IMR-90 (cell line): ENCODE data around the gene CASK. TPM values are rescaled to one million over a fixed set of nuclear protein-coding genes. Genes with fewer than 3 reads are reported as not detected.

Experiments
- ATAC-seq: fragments of 200-7000 bp; cut with Tn5 transposase; 2 replicates; pipeline ENCODE4 v1.9.1; 2020; ENCODE audit warnings: low read depth, mild to moderate bottlenecking, moderate library complexity
- BruUV-seq: library from RNA; stranded (reverse); fragments of 400-500 nt; replicated peaks from 2 replicates; lab custom pipeline; 2021; lab: Mats Ljungman, UMichigan
- CTCF ChIA-PET: fragments of 300-600 bp; formaldehyde crosslinking; extraction: SDS; loops from one replicate; lab custom pipeline; 2021; ENCODE audit warnings: antibody characterized with exemption; lab: Yijun Ruan, JAX
- POLR2A ChIA-PET: fragments of 300-600 bp; sonication (Branson Sonifier 250); formaldehyde crosslinking; loops from one replicate; lab custom pipeline; 2022; ENCODE audit warnings: antibody characterized with exemption; ENCODE audit not compliant: unreplicated experiment; lab: Charles Lee
- DNase-seq: peaks from one replicate; pipeline ENCODE4 v3.0.0; 2013
- H2AFZ ChIP-seq: replicated peaks from 2 replicates; pipeline ENCODE3; 2013; ENCODE audit warnings: low read length, mild to moderate bottlenecking; ENCODE audit not compliant: poor library complexity
- H2AK5ac ChIP-seq: 2 replicates; pipeline ENCODE4 v1.6.1; 2013; ENCODE audit warnings: low read depth, low read length, inconsistent platforms
- H2AK9ac ChIP-seq: replicated peaks from 2 replicates; pipeline ENCODE3; 2013; ENCODE audit warnings: mild to moderate bottlenecking, low read depth, low read length, moderate library complexity; ENCODE audit not compliant: poor library complexity
- H2BK120ac ChIP-seq: 2 replicates; pipeline ENCODE4 v1.6.1; 2013; ENCODE audit warnings: low read depth, low read length, inconsistent platforms
- H2BK15ac ChIP-seq: 3 replicates; pipeline ENCODE4 v1.6.1; 2013; ENCODE audit warnings: low read depth, low read length, inconsistent platforms
- H2BK20ac ChIP-seq: 2 replicates; pipeline ENCODE4 v1.6.1; 2013; ENCODE audit warnings: low read depth, mild to moderate bottlenecking, inconsistent platforms, low read length, moderate library complexity
- H2BK5ac ChIP-seq: 2 replicates; pipeline ENCODE4 v1.6.1; 2013; ENCODE audit warnings: mild to moderate bottlenecking, low read depth, low read length, inconsistent platforms; ENCODE audit not compliant: poor library complexity, severe bottlenecking
- H3K14ac ChIP-seq: replicated peaks from 2 replicates; pipeline ENCODE4 v1.6.1; 2013; ENCODE audit warnings: low read depth, low read length, inconsistent platforms
- H3K18ac ChIP-seq: 2 replicates; pipeline ENCODE4 v1.6.1; 2013; ENCODE audit warnings: low read depth, low read length, control low read depth
- H3K23ac ChIP-seq: 2 replicates; pipeline ENCODE4 v1.6.1; 2013; ENCODE audit warnings: low read depth, low read length, inconsistent platforms
- H3K27ac ChIP-seq: 2 replicates; pipeline ENCODE4 v1.5.1; 2013; ENCODE audit warnings: mild to moderate bottlenecking, control low read depth, low read length; ENCODE audit not compliant: insufficient read depth
- H3K27me3 ChIP-seq: 2 replicates; pipeline ENCODE4 v1.6.1; 2013; ENCODE audit warnings: low read length; ENCODE audit not compliant: control insufficient read depth, insufficient read depth
- H3K36me3 ChIP-seq: 2 replicates; pipeline ENCODE4 v1.6.1; 2013; ENCODE audit warnings: low read length, mixed read lengths; ENCODE audit not compliant: control insufficient read depth, insufficient read depth
- H3K4ac ChIP-seq: 2 replicates; pipeline ENCODE4 v1.6.1; 2013; ENCODE audit warnings: low read depth, low read length, inconsistent platforms
- H3K4me1 ChIP-seq: 2 replicates; pipeline ENCODE4 v1.6.1; 2013; ENCODE audit warnings: low read length, mixed read lengths; ENCODE audit not compliant: control insufficient read depth, insufficient read depth
- H3K4me2 ChIP-seq: 2 replicates; pipeline ENCODE4 v1.6.1; 2013; ENCODE audit warnings: low read depth, mild to moderate bottlenecking, control low read depth, low read length, moderate library complexity
- H3K4me3 ChIP-seq: 2 replicates; pipeline ENCODE4 v1.5.1; 2013; ENCODE audit warnings: low read depth, mild to moderate bottlenecking, control low read depth, low read length, moderate library complexity; ENCODE audit not compliant: insufficient read depth
- H3K56ac ChIP-seq: 2 replicates; pipeline ENCODE4 v1.6.1; 2013; ENCODE audit warnings: low read length, inconsistent platforms; ENCODE audit not compliant: insufficient read depth; ENCODE audit errors: extremely low read depth
- H3K79me1 ChIP-seq, 2 experiments: 2 replicates each; pipeline ENCODE4 v1.6.1; 2013; ENCODE audit warnings: low read length in 2 of 2, inconsistent platforms in 1 of 2, low read depth in 1 of 2
- H3K9ac ChIP-seq: 2 replicates; pipeline ENCODE4 v1.6.1; 2013; ENCODE audit warnings: low read depth, low read length, control low read depth
- H3K9me1 ChIP-seq: 2 replicates; pipeline ENCODE4 v1.6.1; 2013; ENCODE audit warnings: low read length, inconsistent platforms; ENCODE audit not compliant: insufficient read depth
- H3K9me3 ChIP-seq: 2 replicates; pipeline ENCODE4 v1.6.1; 2013; ENCODE audit warnings: low read length; ENCODE audit not compliant: control insufficient read depth, insufficient read depth
- H4K20me1 ChIP-seq: 2 replicates; pipeline ENCODE4 v1.6.1; 2013; ENCODE audit warnings: low read length, inconsistent platforms; ENCODE audit not compliant: insufficient read depth
- H4K5ac ChIP-seq: 2 replicates; pipeline ENCODE4 v1.6.1; 2013; ENCODE audit warnings: mild to moderate bottlenecking, low read depth, low read length, control low read depth
- H4K8ac ChIP-seq, 2 experiments: 2 replicates each; pipeline ENCODE4 v1.6.1; 2013; ENCODE audit warnings: low read depth in 2 of 2, low read length in 2 of 2, control low read depth in 1 of 2, inconsistent platforms in 1 of 2
- H4K91ac ChIP-seq: 2 replicates; pipeline ENCODE4 v1.6.1; 2013; ENCODE audit warnings: low read depth, low read length, inconsistent platforms; ENCODE audit not compliant: insufficient read depth
- BHLHE40 ChIP-seq: fragments of 150-350 bp; IDR thresholded peaks from 2 replicates; pipeline ENCODE4 v1.6.1; 2016; ENCODE audit warnings: mild to moderate bottlenecking, low read depth, low read length
- CHD1 ChIP-seq: IDR thresholded peaks from 2 replicates; pipeline ENCODE4 v1.6.1; 2012; ENCODE audit warnings: low read depth, low read length, improper control_type of control experiment
- ELK1 ChIP-seq: fragments of 150-350 bp; IDR thresholded peaks from 2 replicates; pipeline ENCODE4 v1.6.1; 2016; ENCODE audit warnings: low read depth, mild to moderate bottlenecking, low read length, moderate library complexity, borderline replicate concordance
- MXI1 ChIP-seq: IDR thresholded peaks from 2 replicates; pipeline ENCODE4 v1.6.1; 2012; ENCODE audit warnings: low read depth, mild to moderate bottlenecking, low read length, moderate library complexity, borderline replicate concordance
- NFE2L2 ChIP-seq: fragments of 150-350 bp; IDR thresholded peaks from 2 replicates; pipeline ENCODE4 v1.6.1; 2016; ENCODE audit warnings: low read depth, mild to moderate bottlenecking, low read length
- RAD21 ChIP-seq: IDR thresholded peaks from 2 replicates; pipeline ENCODE4 v1.6.1; 2012; ENCODE audit warnings: low read length, improper control_type of control experiment
- RCOR1 ChIP-seq: IDR thresholded peaks from 2 replicates; pipeline ENCODE4 v1.6.1; 2012; ENCODE audit warnings: mild to moderate bottlenecking, low read length, improper control_type of control experiment; ENCODE audit not compliant: insufficient replicate concordance
- RFX5 ChIP-seq: IDR thresholded peaks from 2 replicates; pipeline ENCODE4 v1.8.0; 2012; ENCODE audit warnings: low read depth, mild to moderate bottlenecking, low read length, moderate library complexity
- USF2 ChIP-seq: fragments of 150-350 bp; IDR thresholded peaks from 2 replicates; pipeline ENCODE4 v1.6.1; 2017; ENCODE audit warnings: mild to moderate bottlenecking, antibody characterized with exemption, low read length, low read depth
- WGBS, 2 experiments: methylation state at CpG; one replicate each; pipeline versions ENCODE4 v1.1.5 to v1.1.7; 2013; ENCODE audit warnings: missing lambda C conversion rate in 2 of 2; ENCODE audit not compliant: insufficient read length in 1 of 2; ENCODE audit errors: extremely low coverage in 2 of 2; 5-methylcytosine and 5-hydroxymethylcytosine counted together
- dilution Hi-C: fragments of 300-500 bp; cut with HindIII; formaldehyde crosslinking; loops from one replicate; pipeline ENCODE4 v1.14.3; 2018; ENCODE audit warnings: low sequenced_read_pairs; ENCODE audit not compliant: unreplicated experiment
- in situ Hi-C: fragments of 300-500 bp; cut with MboI; formaldehyde crosslinking; loops from 3 replicates; pipeline ENCODE4 v1.14.3; 2019; ENCODE audit warnings: low sequenced_read_pairs, inconsistent platforms, mixed read lengths
- intact Hi-C: fragments of 100-400 bp; cut with micrococcal nuclease; formaldehyde crosslinking; loops from 2 replicates; pipeline ENCODE4 v1.10.0; 2022
- polyA plus RNA-seq, 3 experiments: library from polyadenylated mRNA; depleted of rRNA; stranded (reverse); fragments of >200 nt; gene quantifications; 2 replicates each; pipeline ENCODE4 v1.2.3, GENCODE V29; 2012; ENCODE audit warnings: low replicate concordance in 1 of 3
- total RNA-seq: library from RNA; depleted of rRNA; stranded (reverse); fragments of >200 nt; gene quantifications from 2 replicates; pipeline ENCODE4 v1.2.3, GENCODE V29; 2012
- TF ChIP-seq, protein P1 (sequence below): conservative IDR thresholded peaks from 2 replicates; pipeline ENCODE4 v1.5.1; 2012; ENCODE audit warnings: mild to moderate bottlenecking, low read depth, low read length, improper control_type of control experiment

The CASK gene
- total and polyA plus RNA-seq, 2 of the 4 experiments (the other 2 are of a cell fraction): 9.4 to 17.7 TPM

DNA sequence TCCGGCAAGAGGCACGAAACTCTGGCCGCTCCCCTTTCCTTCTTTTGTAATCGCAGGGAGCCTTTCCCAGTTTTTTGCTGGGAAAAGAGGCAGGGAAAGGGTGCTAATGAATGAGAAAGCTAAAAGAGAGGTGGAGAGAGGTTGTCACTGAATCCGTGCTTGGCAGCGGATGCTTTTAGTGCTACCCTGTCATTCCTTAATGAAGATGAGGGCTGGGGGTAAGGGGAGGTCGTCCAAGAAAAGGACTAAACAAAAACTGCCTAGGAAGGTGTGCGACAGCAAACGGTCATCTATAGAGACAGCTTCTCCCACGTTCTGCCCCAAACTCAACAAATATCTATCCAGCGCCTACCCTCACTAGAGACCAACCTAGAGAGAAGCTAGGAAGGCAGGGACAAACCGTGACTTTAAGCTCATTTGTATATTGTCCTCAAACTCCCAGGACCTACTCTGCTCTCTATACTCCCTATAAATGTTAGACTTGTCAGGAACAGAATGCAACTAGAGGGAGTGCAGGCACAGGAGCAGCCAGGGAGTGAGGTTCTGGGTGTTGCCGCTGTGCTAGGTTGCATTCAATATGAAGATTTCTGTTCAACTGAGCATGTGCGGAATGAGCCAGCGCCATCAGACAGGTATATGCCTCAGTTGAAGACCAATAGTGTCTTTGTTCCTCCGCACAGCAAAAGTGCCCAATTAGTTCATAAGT, 777 bp upstream of the CASK start (continued):
- TF ChIP-seq CHD1: no peak
- TF ChIP-seq RFX5: no peak

GRCh38 chrX:41922431-41923151, 763 bp downstream of the CASK start:
- Histone ChIP-seq H2BK120ac (peak overlapping the region; percentile 19; the same call in 1 of the 2 replicates), H3K27me3 (peaks cover 7% of the 10 kb centered on the region), H3K36me3 (no peaks in the 10 kb centered on the region), H4K20me1 (no peaks in the 10 kb centered on the region; the same call in 1 of the 2 replicates), H3K9me3 (no peaks in the 10 kb centered on the region), H3K56ac (peak overlapping the region; percentile 33), H2BK5ac (peak overlapping the region; percentile 65), H4K5ac (no peak overlapping the region), H3K4me1 (no peaks in the 10 kb centered on the region), H2BK20ac (no peak overlapping the region), H2BK15ac (no peak overlapping the region; the same call in 2 of the 3 replicates), H3K4me2 (peak overlapping the region; percentile 82), H3K4ac (no peak overlapping the region; the same call in 1 of the 2 replicates), H3K9me1 (no peaks in the 10 kb centered on the region), H3K23ac (peak overlapping the region; percentile 65), H2AK5ac (peak overlapping the region; percentile 25; the same call in 1 of the 2 replicates), H3K18ac (0 out of 2 replicates have a peak overlapping the region, but pooled peaks have one; percentile 7), H2AK9ac (no peak overlapping the region), H3K4me3 (peak overlapping the region; percentile 92), H3K14ac (peak overlapping the region; percentile 50), H2AFZ (peak overlapping the region; percentile 89), H3K79me1 (peaks cover 0 to 10% of the 10 kb centered on the region in 2 experiments; a peak in 3 of 4 replicates), H3K9ac (peak overlapping the region; percentile 94), H4K8ac (no peak overlapping the region), H4K91ac (no peak overlapping the region), H3K27ac (peak overlapping the region; percentile 81)
- no peak for DNase-seq
- WGBS, 2 experiments: 32% methylated on average over 18 of the region's 48 CpGs; no CpG with 5 or more reads in 1 of the 2 experiments
- ChIA-PET CTCF (no interaction called here), POLR2A (interaction anchor here (0.6 kb wide), 1 partner anchor 124 kb away, joined by 4 read pairs; no protein-coding TSS in a partner anchor)
- dilution Hi-C loops (no loop called here), intact Hi-C loops (loop anchor here (2.0 to 5.0 kb wide), 3 partner anchors 316 to 1635 kb away; no protein-coding TSS in a partner anchor), in situ Hi-C loops (no loop called here)
- ATAC-seq: peak; percentile 19
- BruUV-seq: no TSS peak
- TF ChIP-seq, protein P1, sequence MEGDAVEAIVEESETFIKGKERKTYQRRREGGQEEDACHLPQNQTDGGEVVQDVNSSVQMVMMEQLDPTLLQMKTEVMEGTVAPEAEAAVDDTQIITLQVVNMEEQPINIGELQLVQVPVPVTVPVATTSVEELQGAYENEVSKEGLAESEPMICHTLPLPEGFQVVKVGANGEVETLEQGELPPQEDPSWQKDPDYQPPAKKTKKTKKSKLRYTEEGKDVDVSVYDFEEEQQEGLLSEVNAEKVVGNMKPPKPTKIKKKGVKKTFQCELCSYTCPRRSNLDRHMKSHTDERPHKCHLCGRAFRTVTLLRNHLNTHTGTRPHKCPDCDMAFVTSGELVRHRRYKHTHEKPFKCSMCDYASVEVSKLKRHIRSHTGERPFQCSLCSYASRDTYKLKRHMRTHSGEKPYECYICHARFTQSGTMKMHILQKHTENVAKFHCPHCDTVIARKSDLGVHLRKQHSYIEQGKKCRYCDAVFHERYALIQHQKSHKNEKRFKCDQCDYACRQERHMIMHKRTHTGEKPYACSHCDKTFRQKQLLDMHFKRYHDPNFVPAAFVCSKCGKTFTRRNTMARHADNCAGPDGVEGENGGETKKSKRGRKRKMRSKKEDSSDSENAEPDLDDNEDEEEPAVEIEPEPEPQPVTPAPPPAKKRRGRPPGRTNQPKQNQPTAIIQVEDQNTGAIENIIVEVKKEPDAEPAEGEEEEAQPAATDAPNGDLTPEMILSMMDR: no peak
- TF ChIP-seq RCOR1: no peak
- TF ChIP-seq NFE2L2: no peak
- TF ChIP-seq RAD21: no peak
- no peak for TF ChIP-seq CHD1
- no peak for TF ChIP-seq BHLHE40
- no peak for TF ChIP-seq MXI1
- no peak for TF ChIP-seq USF2
- TF ChIP-seq ELK1: no peak
